ENCODE results near the gene BMP6.

DNA sequence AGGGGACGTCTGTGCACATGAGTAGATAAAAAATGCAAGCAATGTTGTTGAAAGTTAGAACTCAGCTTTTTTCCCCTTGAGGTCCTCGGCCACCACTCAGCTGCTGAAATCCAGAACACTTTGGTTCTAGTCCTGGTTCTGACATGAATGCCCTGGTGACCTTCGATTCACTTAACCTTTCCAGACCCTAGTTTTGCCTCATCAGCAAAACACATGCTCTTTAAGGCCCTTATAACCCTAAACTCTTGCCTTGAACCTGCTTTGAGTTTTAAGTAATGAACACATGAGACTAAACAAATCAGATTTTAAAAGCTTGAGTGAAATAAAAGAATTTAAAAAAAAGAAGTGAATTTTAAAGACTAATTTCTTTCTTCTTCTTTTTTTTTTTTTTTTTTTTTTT is 33.4 kb downstream of the BMP6 start:
- TF ChIP-seq EZH2phosphoT487 (IDR thresholded peaks at IDR 0.05; ENCODE audit: borderline replicate concordance, low read length) (no peak), CTCF (conservative IDR thresholded peaks at IDR 0.05; ENCODE audit: low read depth, low read length) (no peak), EZH2 (IDR thresholded peaks at IDR 0.05; ENCODE audit: low read length, unreplicated experiment) (no peak)

All from PC-3 (cell line).